T-cell (primary cell): ENCODE data around the gene TTC31. TPM values are rescaled to one million over a fixed set of nuclear protein-coding genes. Genes with fewer than 3 reads are reported as not detected.

ENCODE experiments used
- ATAC-seq, 4 experiments: fragments of 200-7000 bp in 3 of 4; fragments of 150-1000 bp in 1 of 4; cut with Tn5 transposase; replicated peaks in 1 of 4; 1 replicate in 3 of 4; 2 replicates in 1 of 4; pipeline ENCODE4 v1.10.0; 2021; ENCODE audit warnings: moderate library complexity in 3 of 4, mild to moderate bottlenecking in 2 of 4, moderate number of reproducible peaks in 1 of 4
- CTCF ChIA-PET, 2 donors: fragments of 300-600 bp; sonication (Branson Sonifier 250); formaldehyde crosslinking; loops; one replicate each; lab custom pipeline; 2022; ENCODE audit warnings: antibody characterized with exemption in 2 of 2; lab: Charles Lee
- POLR2A ChIA-PET, 2 donors: fragments of 300-600 bp; sonication (Branson Sonifier 250); formaldehyde crosslinking; loops; one replicate each; lab custom pipeline; 2022; ENCODE audit warnings: antibody characterized with exemption in 2 of 2; lab: Charles Lee
- DNase-seq, 35 experiments: peaks; one replicate each; pipeline versions ENCODE4 v3.0.0 to v3.0.0-alpha.2; 2013 to 2023
- H3K27ac ChIP-seq: one replicate; pipeline ENCODE4 v1.5.1; 2013; ENCODE audit warnings: low read length
- H3K27me3 ChIP-seq, 2 experiments: replicated peaks in 1 of 2; 1 replicate in 1 of 2; 2 replicates in 1 of 2; pipeline versions ENCODE4 v1.6.1 to v1.7.0; 2013; ENCODE audit warnings: low read length in 1 of 2, mixed read lengths in 1 of 2; ENCODE audit not compliant: control insufficient read depth in 2 of 2, insufficient read depth in 2 of 2; ENCODE audit errors: extremely low read depth in 1 of 2
- H3K36me3 ChIP-seq, 2 donors: 1 replicate in 1 of 2; 2 replicates in 1 of 2; pipeline versions ENCODE4 v1.6.1 to v1.7.0; 2013; ENCODE audit warnings: low read length in 1 of 2; ENCODE audit not compliant: control insufficient read depth in 2 of 2, insufficient read depth in 1 of 2; ENCODE audit errors: extremely low read depth in 1 of 2
- H3K4me1 ChIP-seq, 2 experiments: 1 replicate in 1 of 2; 2 replicates in 1 of 2; pipeline versions ENCODE4 v1.6.1 to v1.7.0; 2013; ENCODE audit warnings: low read length in 2 of 2, mixed read lengths in 1 of 2; ENCODE audit not compliant: insufficient read depth in 2 of 2, control insufficient read depth in 1 of 2; ENCODE audit errors: extremely low read depth in 1 of 2
- H3K4me3 ChIP-seq, 2 donors: 1 replicate in 1 of 2; 2 replicates in 1 of 2; pipeline versions ENCODE4 v1.5.1 to v1.7.0; 2013; ENCODE audit warnings: mild to moderate bottlenecking in 2 of 2, low read length in 1 of 2, moderate library complexity in 1 of 2; ENCODE audit not compliant: control insufficient read depth in 1 of 2; ENCODE audit errors: extremely low read depth in 1 of 2
- H3K9me3 ChIP-seq: 2 replicates; pipeline ENCODE4 v1.7.0; 2013
- H3K27ac Mint-ChIP-seq, 2 donors: one replicate each; pipeline ENCODE4 v1.8.0; 2020 to 2021; ENCODE audit warnings: mild to moderate bottlenecking in 2 of 2, mixed read lengths in 2 of 2
- H3K27me3 Mint-ChIP-seq, 2 donors: one replicate each; pipeline ENCODE4 v1.8.0; 2021 to 2022; ENCODE audit warnings: mixed read lengths in 2 of 2
- H3K36me3 Mint-ChIP-seq: one replicate; pipeline ENCODE4 v1.8.0; 2021; ENCODE audit warnings: mixed read lengths
- H3K4me1 Mint-ChIP-seq, 3 donors: one replicate each; pipeline ENCODE4 v1.8.0; 2020 to 2022; ENCODE audit warnings: mixed read lengths in 3 of 3, mild to moderate bottlenecking in 1 of 3
- H3K4me3 Mint-ChIP-seq, 3 donors: one replicate each; pipeline ENCODE4 v1.8.0; 2020 to 2022; ENCODE audit warnings: mild to moderate bottlenecking in 3 of 3, mixed read lengths in 3 of 3, moderate library complexity in 3 of 3
- H3K9me3 Mint-ChIP-seq, 3 donors: one replicate each; pipeline ENCODE4 v1.8.0; 2020 to 2022; ENCODE audit warnings: mixed read lengths in 3 of 3
- WGBS: methylation state at CpG from one replicate; pipeline ENCODE4 v1.1.5; 2013; ENCODE audit warnings: missing lambda C conversion rate; ENCODE audit not compliant: insufficient coverage; 5-methylcytosine and 5-hydroxymethylcytosine counted together
- total RNA-seq, 35 experiments: library from RNA in 6 of 35; stranded (reverse) in 6 of 35; fragments of 120-200 nt in 1 of 35; gene quantifications; one replicate each; pipeline versions ENCODE4 v1.2.1 to v1.2.4 and lab custom pipeline; 2013 to 2026

Gene TTC31
- total RNA-seq, 5 donors from 2014 or later (not counting 1 experiment from before 2014, with no cell fraction given), result 33.1 to 45.8 (median 44.6) TPM

DNA sequence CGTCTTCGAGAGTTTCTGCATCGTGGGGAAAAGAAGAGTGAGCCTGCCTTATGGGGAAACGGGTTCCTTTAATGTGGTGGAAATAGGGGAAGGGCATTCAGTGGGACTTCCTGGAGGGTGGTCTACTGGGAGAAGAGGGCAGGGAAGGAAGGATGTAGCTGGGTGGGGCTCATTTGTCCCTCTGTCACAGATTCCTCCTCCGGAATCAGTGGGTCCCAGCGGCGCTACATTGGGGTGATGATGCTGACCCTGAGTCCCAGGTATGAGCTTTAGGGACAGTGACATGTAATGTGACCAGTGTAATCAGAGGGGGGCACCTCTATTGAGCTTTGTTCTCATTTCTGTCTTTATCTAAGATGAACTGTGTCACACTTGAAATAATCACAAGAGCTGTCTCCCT is 48.8 kb downstream of the TTC31 start:
- ChIA-PET CTCF (interaction anchor here (0.5 to 3.2 kb wide), 12 partner anchors 28 to 321 kb away, joined by 3 to 35 read pairs (median 4); partner anchors contain the start of genes TTC31 (in 2 of the 2), C2orf81 (in 1 of the 2), CCDC142 (in 1 of the 2) and WBP1 (in 1 of the 2)), POLR2A (interaction anchor here in 1 of 2 donors (0.5 to 0.6 kb wide), 2 partner anchors 48 to 75 kb away, joined by 3 to 4 read pairs; no protein-coding TSS in a partner anchor)
- WGBS, result 77% methylated on average over 7 of the region's 7 CpGs
- Histone ChIP-seq H3K4me3 (no peak overlapping the region), H3K36me3 (peaks cover under 1 to 31% of the 10 kb centered on the region in 2 donors), H3K4me1 (peaks cover 15 to 36% of the 10 kb centered on the region in 2 experiments), H3K27ac (no peak overlapping the region), H3K27me3 (peaks cover 0 to 2% of the 10 kb centered on the region in 2 experiments), H3K9me3 (no peaks in the 10 kb centered on the region)
- no peaks in the 10 kb centered on the region for H3K27me3 Mint-ChIP-seq
- H3K27ac Mint-ChIP-seq, result peak overlapping the region in 1 of 2 donors; percentile 49
- ATAC-seq, result no peak
- H3K9me3 Mint-ChIP-seq, result no peaks in the 10 kb centered on the region
- peaks cover 36% of the 10 kb centered on the region for H3K36me3 Mint-ChIP-seq
- DNase-seq, result no peak
- peaks cover 33 to 42% (median 39%) of the 10 kb centered on the region in 3 donors for H3K4me1 Mint-ChIP-seq
- H3K4me3 Mint-ChIP-seq, result peak overlapping the region; percentile 10 to 95 (median 90)

DNA sequence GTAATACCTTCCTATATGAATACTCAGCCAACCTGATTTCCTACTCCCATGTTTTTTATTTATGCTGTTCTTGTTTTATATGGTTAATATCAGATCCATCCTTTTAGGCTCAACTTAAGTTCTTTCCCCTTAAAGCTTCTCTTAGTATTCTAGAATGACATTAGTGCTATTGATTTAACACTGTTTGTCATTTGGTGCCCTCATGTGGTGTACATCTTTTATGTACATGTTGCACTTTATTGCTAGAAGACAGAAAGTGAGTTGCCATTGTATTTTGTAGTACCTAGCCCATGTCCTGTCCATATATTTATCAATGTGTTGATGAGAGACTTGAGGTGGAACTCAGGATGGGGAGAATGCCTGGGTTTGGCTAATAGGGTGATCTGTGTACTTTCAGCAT is 49.3 kb downstream of the TTC31 start:
- Mint-ChIP-seq H3K27ac (peak overlapping the region; percentile 6 to 49), H3K9me3 (no peaks in the 10 kb centered on the region), H3K27me3 (peaks cover 0 to 2% of the 10 kb centered on the region in 2 donors), H3K4me1 (peaks cover 33 to 39% (median 36%) of the 10 kb centered on the region in 3 donors), H3K36me3 (peaks cover 31% of the 10 kb centered on the region), H3K4me3 (peak overlapping the region; percentile 46 to 95 (median 90))
- POLR2A ChIA-PET, result interaction anchor here in 1 of 2 donors (0.5 to 0.6 kb wide), 2 partner anchors 48 to 75 kb away, joined by 3 to 4 read pairs; no protein-coding TSS in a partner anchor
- ATAC-seq (no peak), DNase-seq (peak in 1 of 35 experiments; percentile 70)
- Histone ChIP-seq H3K9me3 (no peaks in the 10 kb centered on the region), H3K4me3 (no peak overlapping the region), H3K36me3 (peaks cover 0 to 25% of the 10 kb centered on the region in 2 donors), H3K27me3 (peaks cover 0 to 8% of the 10 kb centered on the region in 2 experiments), H3K27ac (no peak overlapping the region), H3K4me1 (peaks cover 15 to 33% of the 10 kb centered on the region in 2 experiments)
- CTCF ChIA-PET, result interaction anchor here (0.5 to 3.2 kb wide), 12 partner anchors 28 to 322 kb away, joined by 3 to 35 read pairs (median 4); partner anchors contain the start of genes C2orf81 (in 1 of the 2), CCDC142 (in 1 of the 2), TTC31 (in 1 of the 2) and WBP1 (in 1 of the 2)

DNA sequence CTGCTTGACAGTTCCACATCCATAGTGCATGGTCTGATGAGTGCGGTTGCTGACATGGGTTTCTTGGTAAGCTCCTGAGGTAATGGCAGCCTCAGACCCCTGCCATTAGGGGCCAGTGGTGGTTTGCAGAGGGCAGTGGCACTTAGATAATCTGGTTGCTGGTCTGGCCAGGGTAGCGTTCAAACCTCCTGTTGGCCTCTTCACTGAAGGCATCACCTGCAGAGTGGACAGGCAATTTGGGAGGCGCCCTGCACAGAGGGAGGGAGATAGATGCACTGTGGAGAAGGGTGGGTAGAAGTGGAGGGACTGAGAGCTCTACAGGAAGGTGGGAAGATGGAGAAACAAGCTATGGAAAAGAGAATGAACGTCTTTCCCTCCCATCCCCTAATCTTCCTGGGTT is 50.6 kb downstream of the TTC31 start:
- H3K9me3 Mint-ChIP-seq, result no peaks in the 10 kb centered on the region
- H3K27ac ChIP-seq, result no peak overlapping the region
- peaks cover 28 to 29% (median 29%) of the 10 kb centered on the region in 3 donors for H3K4me1 Mint-ChIP-seq
- peaks cover 0 to 13% of the 10 kb centered on the region in 2 donors for H3K36me3 ChIP-seq
- ChIA-PET CTCF (interaction anchor here in 1 of 2 donors (0.9 kb wide), 1 partner anchor 283 kb away, joined by 3 read pairs; no protein-coding TSS in a partner anchor), POLR2A (interaction anchor here in 1 of 2 donors (0.6 kb wide), 1 partner anchor 306 kb away, joined by 3 read pairs; no protein-coding TSS in a partner anchor)
- H3K36me3 Mint-ChIP-seq, result peaks cover 19% of the 10 kb centered on the region
- H3K27me3 Mint-ChIP-seq, result peaks cover 0 to 13% of the 10 kb centered on the region in 2 donors
- no peak for ATAC-seq
- no peak for DNase-seq
- H3K27ac Mint-ChIP-seq, result no peak overlapping the region
- no peak overlapping the region for H3K4me3 ChIP-seq
- WGBS, result 100% methylated on average over 2 of the region's 4 CpGs
- peaks cover 13 to 24% of the 10 kb centered on the region in 2 experiments for H3K4me1 ChIP-seq
- peaks cover 0 to 12% of the 10 kb centered on the region in 2 experiments for H3K27me3 ChIP-seq
- H3K9me3 ChIP-seq, result no peaks in the 10 kb centered on the region
- no peak overlapping the region for H3K4me3 Mint-ChIP-seq

DNA sequence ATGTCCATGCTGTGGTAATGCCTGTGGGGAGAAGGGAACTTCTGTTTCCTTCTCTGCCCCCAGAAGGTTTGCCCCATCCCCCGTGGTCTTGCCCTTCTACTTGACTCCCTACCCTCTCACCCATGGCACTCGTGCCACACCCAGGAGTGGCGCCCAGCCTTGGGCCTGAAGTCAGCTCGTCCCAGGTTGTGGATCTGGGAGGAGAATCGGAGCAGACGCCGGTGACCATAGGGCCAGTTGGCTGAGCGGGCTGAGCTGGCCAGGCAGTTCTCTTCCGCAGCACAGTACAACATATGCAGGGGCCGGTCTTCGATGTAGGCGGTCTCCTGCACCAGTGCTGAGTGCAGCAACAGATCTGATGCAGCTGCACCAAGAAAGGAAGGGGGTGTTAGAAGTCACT is 51.5 kb downstream of the TTC31 start:
- Histone ChIP-seq H3K27ac (no peak overlapping the region), H3K27me3 (peaks cover 0 to 20% of the 10 kb centered on the region in 2 experiments), H3K4me3 (no peak overlapping the region), H3K9me3 (no peaks in the 10 kb centered on the region), H3K4me1 (peaks cover 10 to 16% of the 10 kb centered on the region in 2 experiments), H3K36me3 (peaks cover 0 to 13% of the 10 kb centered on the region in 2 donors)
- H3K4me1 Mint-ChIP-seq, result peaks cover 21 to 22% (median 21%) of the 10 kb centered on the region in 3 donors
- ChIA-PET CTCF (no interaction called here), POLR2A (no interaction called here)
- H3K36me3 Mint-ChIP-seq, result peaks cover 16% of the 10 kb centered on the region
- peaks cover 5 to 22% of the 10 kb centered on the region in 2 donors for H3K27me3 Mint-ChIP-seq
- H3K27ac Mint-ChIP-seq, result no peak overlapping the region
- WGBS, result 89% methylated on average over 9 of the region's 12 CpGs
- H3K9me3 Mint-ChIP-seq, result no peaks in the 10 kb centered on the region
- no peak for DNase-seq
- H3K4me3 Mint-ChIP-seq, result no peak overlapping the region
- ATAC-seq, result no peak

DNA sequence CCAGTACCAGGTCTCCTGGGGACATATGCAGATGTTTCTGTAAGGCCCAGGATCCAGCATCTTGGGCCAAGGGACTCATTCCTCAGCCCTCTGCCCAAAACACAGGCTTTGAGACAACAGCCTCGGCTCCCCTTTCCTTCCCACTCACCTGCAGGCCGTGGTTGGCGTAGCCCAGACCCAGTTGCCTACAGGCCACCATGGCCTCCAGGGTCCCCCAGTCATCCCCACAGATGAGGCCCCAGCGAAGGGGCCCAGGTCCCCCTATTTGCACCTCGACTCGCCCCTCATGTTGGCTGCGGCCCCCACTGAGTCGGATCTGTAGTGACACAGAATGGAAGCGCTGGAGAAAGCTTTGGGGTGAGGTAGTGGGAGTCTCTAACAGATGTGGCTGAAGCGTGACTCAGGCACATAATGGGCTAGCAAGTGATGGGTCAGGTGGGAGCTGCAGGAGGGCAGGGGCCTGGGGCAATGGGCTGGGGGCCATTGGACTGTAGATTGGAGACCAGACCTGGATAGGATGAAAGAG is 52.6 kb downstream of the TTC31 start:
- WGBS, result 85% methylated on average over 8 of the region's 10 CpGs
- peaks cover 20 to 22% (median 20%) of the 10 kb centered on the region in 3 donors for H3K4me1 Mint-ChIP-seq
- H3K4me3 ChIP-seq, result no peak overlapping the region
- peaks cover 0 to 30% of the 10 kb centered on the region in 2 experiments for H3K27me3 ChIP-seq
- H3K9me3 Mint-ChIP-seq, result no peaks in the 10 kb centered on the region
- no peaks in the 10 kb centered on the region for H3K9me3 ChIP-seq
- no peak for DNase-seq
- ATAC-seq, result no peak
- no peak overlapping the region for H3K27ac ChIP-seq
- peaks cover 0 to 13% of the 10 kb centered on the region in 2 donors for H3K36me3 ChIP-seq
- ChIA-PET CTCF (interaction anchor here (0.6 kb wide), 2 partner anchors 51 to 334 kb away, joined by 3 read pairs; no protein-coding TSS in a partner anchor), POLR2A (no interaction called here)
- no peak overlapping the region for H3K4me3 Mint-ChIP-seq
- H3K4me1 ChIP-seq, result peaks cover 10 to 13% of the 10 kb centered on the region in 2 experiments
- H3K36me3 Mint-ChIP-seq, result peaks cover 16% of the 10 kb centered on the region
- peaks cover 8 to 27% of the 10 kb centered on the region in 2 donors for H3K27me3 Mint-ChIP-seq
- H3K27ac Mint-ChIP-seq, result no peak overlapping the region

DNA sequence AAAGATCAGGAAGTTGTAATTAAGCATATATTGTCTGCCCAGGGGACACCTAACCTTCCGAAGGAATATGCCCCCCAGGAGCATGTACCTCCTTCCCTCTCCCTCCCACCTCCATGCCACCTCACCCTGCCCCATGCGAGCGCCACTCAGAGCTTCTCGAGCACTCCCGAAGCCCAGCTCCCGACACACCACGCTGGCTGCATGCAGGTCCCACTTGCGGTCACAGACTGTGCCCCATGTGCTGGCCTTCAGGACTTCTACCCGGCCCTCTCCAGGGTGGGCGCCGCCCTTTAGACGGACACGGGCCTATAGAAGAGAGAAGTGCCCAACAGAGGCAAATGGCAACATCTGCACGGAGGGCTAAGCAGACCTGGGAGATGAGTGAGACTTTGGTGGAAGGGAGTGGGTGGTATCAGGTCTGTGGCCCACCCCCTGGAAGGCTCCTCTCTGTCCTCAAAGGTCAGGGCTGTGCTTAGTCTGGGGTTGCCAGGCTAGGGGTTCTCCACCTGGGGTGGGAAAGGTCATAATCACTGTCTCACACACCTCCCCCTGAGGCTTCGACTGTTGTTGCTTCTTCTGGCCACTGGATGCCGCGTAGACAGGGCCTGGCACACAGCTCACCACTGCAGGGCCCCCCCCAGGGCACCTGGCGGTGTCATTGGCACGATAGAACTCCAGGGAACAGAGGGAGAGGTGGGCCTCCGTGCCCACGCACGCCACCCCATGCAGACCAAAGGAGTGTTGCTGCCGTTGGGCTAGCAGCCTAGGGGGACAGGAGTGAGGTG is 53.5 kb downstream of the TTC31 start:
- H3K36me3 Mint-ChIP-seq, result peaks cover 13% of the 10 kb centered on the region
- DNase-seq, result no peak
- Histone ChIP-seq H3K27me3 (peaks cover 0 to 32% of the 10 kb centered on the region in 2 experiments), H3K4me3 (no peak overlapping the region), H3K27ac (no peak overlapping the region), H3K9me3 (no peaks in the 10 kb centered on the region), H3K36me3 (peaks cover 0 to 13% of the 10 kb centered on the region in 2 donors), H3K4me1 (peaks cover 4 to 5% of the 10 kb centered on the region in 2 experiments)
- ATAC-seq, result no peak
- H3K27ac Mint-ChIP-seq, result no peak overlapping the region
- no peaks in the 10 kb centered on the region for H3K9me3 Mint-ChIP-seq
- 86% methylated on average over 12 of the region's 23 CpGs for WGBS
- CTCF ChIA-PET, result interaction anchor here in 1 of 2 donors (0.6 kb wide), 1 partner anchor 52 kb away, joined by 3 read pairs; no protein-coding TSS in a partner anchor
- H3K4me3 Mint-ChIP-seq, result no peak overlapping the region
- POLR2A ChIA-PET, result no interaction called here
- peaks cover 12 to 31% of the 10 kb centered on the region in 2 donors for H3K27me3 Mint-ChIP-seq
- H3K4me1 Mint-ChIP-seq, result peaks cover 11 to 13% (median 12%) of the 10 kb centered on the region in 3 donors
